Urothelium cell line (cell line): ENCODE data around the gene ATOH8.
"Not testable (repeated sequence)": the region's sequence is repeated elsewhere in the genome, so short reads cannot be mapped to it uniquely, and the experiment has no call there.

ENCODE experiments used
- DNase-seq: peaks from one replicate; pipeline ENCODE4 v3.0.0; 2011; ENCODE audit warnings: low spot score, mixed read lengths
- FAIRE-seq: peaks from 2 replicates; lab custom pipeline; 2011; peaks lifted over from hg19 to GRCh38; lab: Jason Lieb, UNC

Gene ATOH8

GRCh38 chr2:85819811-85820510 is 66.2 kb downstream of the ATOH8 start:
- FAIRE-seq, result no peak

GRCh38 chr2:85822766-85823165 is 69.0 kb downstream of the ATOH8 start:
- FAIRE-seq (no peak), DNase-seq (no peak)

More at GRCh38 chr2:85819811-85820510, 66.2 kb downstream of the ATOH8 start:
- no peak for DNase-seq

- no peak for DNase-seq
- FAIRE-seq, result no peak
These were observed 70.2 kb downstream of the ATOH8 start for GRCh38 chr2:85823951-85824350.

DNA sequence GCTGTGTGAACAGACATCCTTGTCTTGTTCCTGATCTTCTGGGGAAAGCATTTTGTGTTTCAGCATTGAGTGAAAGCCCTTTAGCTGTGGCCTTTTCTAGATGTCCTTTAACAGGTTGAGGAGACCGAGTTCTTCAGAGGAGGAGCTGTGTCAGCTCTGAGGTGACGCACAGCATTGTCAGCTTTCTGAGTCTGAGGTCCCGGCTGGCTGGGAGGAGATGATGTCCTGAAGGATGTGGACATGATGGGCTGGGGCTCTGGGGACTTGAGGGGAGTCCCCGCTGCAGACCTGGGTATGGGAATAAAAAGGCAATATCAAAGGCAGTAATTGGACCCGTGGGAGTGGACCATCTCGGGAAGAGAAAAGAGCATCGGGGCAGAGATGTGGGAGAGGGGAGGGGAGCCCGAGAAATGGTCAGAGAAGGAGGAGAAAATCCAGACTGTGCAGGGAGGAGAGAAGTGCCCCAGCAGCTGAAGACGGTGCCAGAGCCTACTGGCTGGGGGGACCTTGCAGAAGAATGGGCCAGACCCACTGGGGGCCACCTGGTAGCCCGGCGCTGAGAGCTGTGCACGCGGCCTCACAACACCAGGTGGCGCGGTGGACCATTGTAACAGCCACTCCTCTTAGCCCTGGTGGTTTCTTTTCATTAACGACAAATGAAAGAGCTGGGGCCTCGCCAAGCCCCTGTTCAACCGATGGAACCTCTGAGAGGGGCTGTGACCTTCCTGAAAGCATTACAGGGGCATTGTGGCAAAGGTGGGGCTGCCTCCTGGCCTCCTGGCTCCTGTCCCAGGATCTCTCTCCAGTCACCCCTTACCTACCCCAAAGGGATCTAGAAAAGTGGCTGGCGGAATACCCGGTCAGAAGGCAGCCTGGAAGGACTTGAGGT is 73.4 kb downstream of the ATOH8 start:
- FAIRE-seq (no peak), DNase-seq (peak; percentile 83)

GRCh38 chr2:85827879-85828569 is 74.2 kb downstream of the ATOH8 start:
- FAIRE-seq, result no peak
- DNase-seq, result no peak

- no peak for FAIRE-seq
These were observed 74.9 kb downstream of the ATOH8 start for GRCh38 chr2:85828725-85829124.

DNA sequence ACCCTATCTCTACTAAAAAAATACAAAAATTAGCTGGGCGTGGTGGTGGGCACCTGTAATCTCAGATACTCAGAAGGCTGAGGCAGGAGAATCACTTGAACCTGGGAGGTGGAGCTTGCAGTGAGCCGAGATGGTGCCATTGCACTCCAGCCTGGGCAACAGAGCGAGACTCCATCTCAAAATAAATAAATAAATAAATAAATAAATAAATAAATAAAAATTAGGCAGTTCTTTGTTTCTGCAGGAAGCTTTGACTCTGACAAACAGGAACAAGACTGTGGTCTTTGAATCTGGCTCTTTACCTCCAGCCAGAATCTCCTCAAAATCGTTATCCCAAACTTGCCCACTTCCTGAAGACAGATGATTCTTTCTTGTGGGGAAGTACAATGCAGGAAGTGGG is 75.6 kb downstream of the ATOH8 start:
- FAIRE-seq, DNase-seq: not testable (repeated sequence)

More at GRCh38 chr2:85828725-85829124, 74.9 kb downstream of the ATOH8 start:
- no peak for DNase-seq

DNA sequence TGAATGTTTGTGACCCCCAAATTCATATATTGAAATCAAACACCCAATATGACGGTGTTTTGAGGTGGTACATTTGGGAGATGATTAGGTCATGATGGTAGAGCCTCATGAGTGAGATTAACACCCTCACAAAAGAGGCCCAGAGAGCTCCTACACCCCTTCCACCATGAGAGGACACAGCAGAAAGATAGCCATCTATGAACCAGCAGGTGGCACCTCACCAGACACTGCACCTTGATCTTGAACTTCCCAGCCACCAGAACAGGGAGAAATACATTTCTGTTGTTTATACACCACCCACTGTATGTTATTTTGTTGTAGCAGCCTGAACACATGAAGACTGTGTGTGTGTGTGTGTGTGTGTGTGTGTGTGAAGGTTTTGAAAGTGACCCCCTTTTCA is 76.9 kb downstream of the ATOH8 start:
- FAIRE-seq, result no peak
- DNase-seq, result no peak

GRCh38 chr2:85831735-85832134 is 77.9 kb downstream of the ATOH8 start:
- FAIRE-seq (no peak), DNase-seq (no peak)

DNA sequence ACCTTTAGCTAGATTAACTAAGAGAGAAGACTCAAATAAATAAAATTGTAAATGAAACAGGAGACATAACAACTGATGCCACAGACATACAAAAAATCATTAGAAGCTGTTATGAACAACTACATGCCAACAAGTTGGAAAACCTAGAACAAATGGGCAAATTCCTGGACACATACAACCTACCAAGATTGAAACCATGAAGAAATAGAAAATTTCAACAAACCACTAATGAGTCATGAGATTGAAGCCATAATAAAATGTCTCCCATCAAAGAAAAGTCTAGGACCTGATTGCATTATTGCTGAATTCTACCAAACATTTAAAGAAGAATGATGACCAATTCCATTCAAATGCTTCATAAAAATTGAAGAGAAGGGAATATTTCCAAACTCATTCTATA is 80.7 kb downstream of the ATOH8 start:
- no peak for FAIRE-seq
- no peak for DNase-seq
